Measurements from ENCODE around the gene ALDH1A2.

ALDH1A2 gene

DNA sequence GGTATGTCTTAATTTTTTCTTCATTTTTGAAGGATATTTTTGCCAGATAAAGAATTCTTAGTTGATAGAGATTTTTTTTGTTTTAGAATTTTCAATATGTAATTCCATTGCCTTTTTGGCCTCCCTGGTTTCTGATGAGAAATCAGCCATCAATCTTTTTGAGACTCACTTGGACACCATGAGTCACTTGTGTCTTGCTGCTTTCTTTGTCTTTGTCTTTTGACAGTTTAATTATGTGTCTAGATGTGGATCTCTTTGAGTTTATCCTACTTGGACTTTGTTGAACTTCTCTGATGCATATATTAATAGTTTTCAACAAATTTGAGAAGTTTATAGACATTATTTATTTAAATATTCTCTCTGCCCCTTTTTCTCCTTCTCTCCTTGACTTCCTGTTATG is 38.0 kb upstream of the ALDH1A2 start:
- Histone ChIP-seq H3K18ac (ENCODE audit: low read depth in 1 of 2, low read length in 2 of 2) (no peak overlapping the region), H3K4ac (ENCODE audit: low read depth in 1 of 2, low read length in 2 of 2) (no peak overlapping the region), H2BK5ac (ENCODE audit: low read depth, low read length, poor library complexity, severe bottlenecking) (no peak overlapping the region), H4K91ac (ENCODE audit: low read length) (no peak overlapping the region), H3K14ac (ENCODE audit: low read length in 2 of 2) (no peak overlapping the region), H3K9me3 (ENCODE audit: control insufficient read depth, low read length) (no peaks in the 10 kb centered on the region), H2BK120ac (ENCODE audit: low read depth, low read length) (no peak overlapping the region), H3K27me3 (ENCODE audit: control insufficient read depth in 1 of 2, insufficient read depth in 1 of 2, low read length in 2 of 2) (peaks cover 5 to 11% of the 10 kb centered on the region in 2 experiments), H2AK5ac (ENCODE audit: low read length, severe bottlenecking) (no peak overlapping the region), H3K36me3 (ENCODE audit: control insufficient read depth in 1 of 2, insufficient read depth in 2 of 2, low read depth in 1 of 2, low read length in 2 of 2) (no peaks in the 10 kb centered on the region), H4K8ac (ENCODE audit: low read length) (no peak overlapping the region), H2BK15ac (ENCODE audit: low read depth, poor library complexity, severe bottlenecking) (no peak overlapping the region), H2BK12ac (ENCODE audit: low read length in 2 of 2) (no peak overlapping the region), H3K4me3 (ENCODE audit: insufficient read depth in 1 of 2, low read depth in 1 of 2, low read length in 2 of 2) (no peak overlapping the region), H3K9ac (ENCODE audit: low read length) (no peak overlapping the region), H3K4me1 (ENCODE audit: control insufficient read depth, insufficient read depth, low read depth, low read length) (no peaks in the 10 kb centered on the region), H3K4me2 (ENCODE audit: low read length, poor library complexity, severe bottlenecking) (no peak overlapping the region), H2AFZ (ENCODE audit: low read depth, low read length) (no peak overlapping the region), H3K23ac (ENCODE audit: low read length in 2 of 2) (no peak overlapping the region), H3K27ac (ENCODE audit: low read length, poor library complexity, severe bottlenecking) (no peak overlapping the region), H3K79me1 (replicated peaks; ENCODE audit: low read length, poor library complexity, severe bottlenecking) (no peaks in the 10 kb centered on the region)
- DNase-seq = no peak

DNA sequence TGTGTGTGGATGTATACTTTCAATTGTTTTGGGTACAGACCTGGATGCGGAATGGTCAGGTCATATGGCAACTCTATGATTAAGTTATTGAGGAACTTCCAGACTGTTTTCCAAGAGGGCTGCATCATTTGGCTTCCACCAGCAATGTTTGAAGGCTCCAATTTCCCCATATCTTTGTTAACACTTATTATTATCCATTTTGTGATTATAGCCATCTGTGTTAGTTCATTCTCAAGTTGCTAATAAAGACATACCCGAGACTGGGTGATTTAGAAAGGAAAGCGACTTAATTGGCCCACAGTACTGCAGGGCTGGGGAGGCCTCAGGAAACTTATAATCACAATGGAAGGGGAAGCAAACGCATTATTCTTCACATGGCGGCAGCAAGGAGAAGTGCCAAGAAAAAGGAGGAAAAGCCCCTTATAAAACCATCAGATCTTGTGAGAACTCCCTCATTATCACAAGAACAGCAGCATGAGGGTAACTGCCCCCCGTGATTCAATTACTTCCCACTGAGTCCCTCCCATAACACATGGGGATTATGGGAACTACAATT is 31.1 kb upstream of the ALDH1A2 start:
- no peaks in the 10 kb centered on the region for H3K27me3 ChIP-seq (ENCODE audit: control insufficient read depth in 1 of 2, insufficient read depth in 1 of 2, low read length in 2 of 2)
- no peak overlapping the region for H2BK12ac ChIP-seq (ENCODE audit: low read length in 2 of 2)
- no peaks in the 10 kb centered on the region for H3K36me3 ChIP-seq (ENCODE audit: control insufficient read depth in 1 of 2, insufficient read depth in 2 of 2, low read depth in 1 of 2, low read length in 2 of 2)
- H3K9me3 ChIP-seq (ENCODE audit: control insufficient read depth, low read length) = peaks cover 4% of the 10 kb centered on the region
- H3K27ac ChIP-seq (ENCODE audit: low read length, poor library complexity, severe bottlenecking) = no peak overlapping the region
- H3K18ac ChIP-seq (ENCODE audit: low read depth in 1 of 2, low read length in 2 of 2) = no peak overlapping the region
- no peaks in the 10 kb centered on the region for H3K4me1 ChIP-seq (ENCODE audit: control insufficient read depth, insufficient read depth, low read depth, low read length)
- no peak overlapping the region for H4K8ac ChIP-seq (ENCODE audit: low read length)
- no peak overlapping the region for H4K91ac ChIP-seq (ENCODE audit: low read length)
- no peak overlapping the region for H2BK120ac ChIP-seq (ENCODE audit: low read depth, low read length)
- H2AK5ac ChIP-seq (ENCODE audit: low read length, severe bottlenecking) = no peak overlapping the region
- H2AFZ ChIP-seq (ENCODE audit: low read depth, low read length) = no peak overlapping the region
- H3K79me1 ChIP-seq (replicated peaks; ENCODE audit: low read length, poor library complexity, severe bottlenecking) = no peaks in the 10 kb centered on the region
- 78% methylated on average over 5 of the region's 6 CpGs for WGBS
- H3K14ac ChIP-seq (ENCODE audit: low read length in 2 of 2) = no peak overlapping the region
- H3K23ac ChIP-seq (ENCODE audit: low read length in 2 of 2) = no peak overlapping the region
- no peak overlapping the region for H3K9ac ChIP-seq (ENCODE audit: low read length)
- H2BK15ac ChIP-seq (ENCODE audit: low read depth, poor library complexity, severe bottlenecking) = no peak overlapping the region
- no peak for DNase-seq
- no peak overlapping the region for H3K4me3 ChIP-seq (ENCODE audit: insufficient read depth in 1 of 2, low read depth in 1 of 2, low read length in 2 of 2)
- no peak overlapping the region for H2BK5ac ChIP-seq (ENCODE audit: low read depth, low read length, poor library complexity, severe bottlenecking)
- no peak overlapping the region for H3K4ac ChIP-seq (ENCODE audit: low read depth in 1 of 2, low read length in 2 of 2)
- H3K4me2 ChIP-seq (ENCODE audit: low read length, poor library complexity, severe bottlenecking) = no peak overlapping the region

DNA sequence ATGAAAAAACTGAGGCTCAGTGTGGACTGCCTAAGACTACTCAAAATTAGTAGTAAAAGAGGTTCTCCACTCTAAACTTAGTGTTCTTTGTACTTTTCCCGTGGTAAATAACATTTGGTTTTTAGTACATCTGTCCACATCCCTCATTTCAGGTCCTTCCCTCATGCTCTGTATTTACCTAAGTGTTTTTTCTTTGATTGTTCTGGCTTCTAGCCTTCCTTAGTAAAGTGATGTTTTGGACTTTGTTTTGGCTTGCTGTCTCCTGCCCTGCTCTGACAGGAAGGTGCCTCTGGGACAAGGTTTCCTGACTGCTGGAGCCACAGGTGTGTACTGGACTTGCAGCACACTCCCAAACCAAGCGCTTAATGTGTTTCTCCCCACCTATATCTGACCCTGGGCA is 29.9 kb upstream of the ALDH1A2 start:
- Histone ChIP-seq H3K18ac (ENCODE audit: low read depth in 1 of 2, low read length in 2 of 2) (no peak overlapping the region), H3K27ac (ENCODE audit: low read length, poor library complexity, severe bottlenecking) (no peak overlapping the region), H2BK120ac (ENCODE audit: low read depth, low read length) (no peak overlapping the region), H4K8ac (ENCODE audit: low read length) (no peak overlapping the region), H3K79me1 (replicated peaks; ENCODE audit: low read length, poor library complexity, severe bottlenecking) (no peaks in the 10 kb centered on the region), H3K4me1 (ENCODE audit: control insufficient read depth, insufficient read depth, low read depth, low read length) (no peaks in the 10 kb centered on the region), H3K4ac (ENCODE audit: low read depth in 1 of 2, low read length in 2 of 2) (no peak overlapping the region), H3K9me3 (ENCODE audit: control insufficient read depth, low read length) (peaks cover 4% of the 10 kb centered on the region), H3K36me3 (ENCODE audit: control insufficient read depth in 1 of 2, insufficient read depth in 2 of 2, low read depth in 1 of 2, low read length in 2 of 2) (no peaks in the 10 kb centered on the region), H3K9ac (ENCODE audit: low read length) (no peak overlapping the region), H2AK5ac (ENCODE audit: low read length, severe bottlenecking) (no peak overlapping the region), H2BK12ac (ENCODE audit: low read length in 2 of 2) (no peak overlapping the region), H3K23ac (ENCODE audit: low read length in 2 of 2) (no peak overlapping the region), H2AFZ (ENCODE audit: low read depth, low read length) (no peak overlapping the region), H3K14ac (ENCODE audit: low read length in 2 of 2) (no peak overlapping the region), H3K4me3 (ENCODE audit: insufficient read depth in 1 of 2, low read depth in 1 of 2, low read length in 2 of 2) (no peak overlapping the region), H3K4me2 (ENCODE audit: low read length, poor library complexity, severe bottlenecking) (no peak overlapping the region), H2BK15ac (ENCODE audit: low read depth, poor library complexity, severe bottlenecking) (no peak overlapping the region), H3K27me3 (ENCODE audit: control insufficient read depth in 1 of 2, insufficient read depth in 1 of 2, low read length in 2 of 2) (no peaks in the 10 kb centered on the region), H2BK5ac (ENCODE audit: low read depth, low read length, poor library complexity, severe bottlenecking) (no peak overlapping the region), H4K91ac (ENCODE audit: low read length) (no peak overlapping the region)
- WGBS = 64% methylated on average over 2 of the region's 2 CpGs
- no peak for DNase-seq

DNA sequence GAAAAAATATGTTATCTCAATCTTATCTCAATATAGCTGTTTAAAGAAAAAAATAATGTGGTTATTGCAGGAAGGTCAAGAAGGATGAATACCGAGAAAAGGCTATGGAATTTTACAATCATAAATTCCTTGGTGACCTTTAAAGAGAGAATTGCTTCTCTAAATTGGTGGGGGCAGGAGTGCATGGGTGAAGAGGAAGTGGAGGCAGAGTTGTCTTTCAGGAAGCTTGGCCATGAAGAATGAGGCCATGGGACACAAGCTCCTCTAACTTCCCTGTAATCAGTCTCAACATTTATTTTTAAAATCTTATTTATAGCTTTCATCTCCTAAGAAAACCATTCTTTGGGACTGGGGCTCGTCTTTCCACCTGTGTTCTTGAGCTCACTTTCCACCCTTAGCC is 22.4 kb upstream of the ALDH1A2 start:
- no peak overlapping the region for H3K4ac ChIP-seq (ENCODE audit: low read depth in 1 of 2, low read length in 2 of 2)
- no peak for DNase-seq
- WGBS = 74% methylated on average over 2 of the region's 2 CpGs
- no peak overlapping the region for H2AFZ ChIP-seq (ENCODE audit: low read depth, low read length)
- H3K4me1 ChIP-seq (ENCODE audit: control insufficient read depth, insufficient read depth, low read depth, low read length) = no peaks in the 10 kb centered on the region
- no peak overlapping the region for H3K9ac ChIP-seq (ENCODE audit: low read length)
- H4K8ac ChIP-seq (ENCODE audit: low read length) = no peak overlapping the region
- H3K18ac ChIP-seq (ENCODE audit: low read depth in 1 of 2, low read length in 2 of 2) = no peak overlapping the region
- H2BK120ac ChIP-seq (ENCODE audit: low read depth, low read length) = no peak overlapping the region
- no peaks in the 10 kb centered on the region for H3K79me1 ChIP-seq (replicated peaks; ENCODE audit: low read length, poor library complexity, severe bottlenecking)
- H2BK12ac ChIP-seq (ENCODE audit: low read length in 2 of 2) = no peak overlapping the region
- no peak overlapping the region for H2BK5ac ChIP-seq (ENCODE audit: low read depth, low read length, poor library complexity, severe bottlenecking)
- H3K14ac ChIP-seq (ENCODE audit: low read length in 2 of 2) = no peak overlapping the region
- no peaks in the 10 kb centered on the region for H3K27me3 ChIP-seq (ENCODE audit: control insufficient read depth in 1 of 2, insufficient read depth in 1 of 2, low read length in 2 of 2)
- no peak overlapping the region for H3K4me3 ChIP-seq (ENCODE audit: insufficient read depth in 1 of 2, low read depth in 1 of 2, low read length in 2 of 2)
- no peaks in the 10 kb centered on the region for H3K36me3 ChIP-seq (ENCODE audit: control insufficient read depth in 1 of 2, insufficient read depth in 2 of 2, low read depth in 1 of 2, low read length in 2 of 2)
- no peak overlapping the region for H3K27ac ChIP-seq (ENCODE audit: low read length, poor library complexity, severe bottlenecking)
- no peak overlapping the region for H2BK15ac ChIP-seq (ENCODE audit: low read depth, poor library complexity, severe bottlenecking)
- H3K9me3 ChIP-seq (ENCODE audit: control insufficient read depth, low read length) = no peaks in the 10 kb centered on the region
- no peak overlapping the region for H3K4me2 ChIP-seq (ENCODE audit: low read length, poor library complexity, severe bottlenecking)
- no peak overlapping the region for H4K91ac ChIP-seq (ENCODE audit: low read length)
- no peak overlapping the region for H2AK5ac ChIP-seq (ENCODE audit: low read length, severe bottlenecking)
- no peak overlapping the region for H3K23ac ChIP-seq (ENCODE audit: low read length in 2 of 2)

All from mesenchymal stem cell (in vitro differentiated cells and primary cell).